ENCODE measurements around the gene SP1. TPM values are rescaled to one million over a fixed set of nuclear protein-coding genes. Genes with fewer than 3 reads are reported as not detected.

The SP1 gene
- total and polyA plus RNA-seq, 2 experiments from 2014 or later: 11.1 to 68.4 TPM

DNA sequence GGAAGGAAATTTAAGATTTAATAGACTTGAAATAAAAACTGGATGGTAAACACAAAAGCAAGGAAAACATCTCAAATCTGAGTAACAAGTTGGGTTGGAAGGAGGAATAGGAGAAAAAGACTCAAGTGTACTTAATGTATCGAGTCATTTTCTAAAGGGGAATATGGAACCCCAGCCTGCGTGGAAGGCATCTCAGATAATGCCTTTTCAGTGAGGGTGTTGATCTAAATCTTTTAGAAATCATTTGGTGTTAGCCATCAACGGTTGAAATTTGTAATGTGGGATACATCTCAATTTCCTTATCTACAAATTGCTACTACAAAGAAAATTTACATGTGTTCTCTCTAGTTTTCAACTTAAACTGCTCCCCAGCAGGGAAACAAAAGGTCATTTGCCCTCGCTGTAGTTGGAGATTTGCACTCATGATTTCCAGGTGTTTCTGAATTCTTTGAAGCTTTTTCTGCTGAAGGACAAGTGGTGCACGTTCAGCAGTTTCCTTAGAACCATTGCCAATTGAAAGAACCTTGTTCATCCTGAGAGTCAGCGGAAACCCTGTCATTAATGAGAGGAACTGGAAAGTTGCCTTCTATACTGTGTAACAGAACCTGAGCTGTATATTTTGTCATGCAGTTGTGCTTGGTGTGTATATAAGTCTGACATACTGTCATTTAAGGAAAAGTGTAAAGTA is 74.1 kb downstream of the SP1 start:
- ATAC-seq (no peak), DNase-seq (ENCODE audit: low spot score) (no peak)
- no peaks in the 10 kb centered on the region for H3K27me3 ChIP-seq (ENCODE audit: insufficient read depth)
- peaks cover 55% of the 10 kb centered on the region for H3K36me3 ChIP-seq (ENCODE audit: insufficient read depth)
- Mint-ChIP-seq H3K27me3 (ENCODE audit: insufficient read depth, low read depth, poor library complexity) (peaks cover 24% of the 10 kb centered on the region), H3K4me1 (peaks cover 31% of the 10 kb centered on the region), H3K27ac (no peak overlapping the region), H3K9me3 (no peaks in the 10 kb centered on the region), H3K36me3 (ENCODE audit: low read depth) (peaks cover 64% of the 10 kb centered on the region), H3K4me3 (peak overlapping the region; percentile 97)
- H3F3A ChIP-seq (replicated peaks; ENCODE audit: low read depth): peaks cover 40% of the 10 kb centered on the region
- no peak overlapping the region for H2AFZ ChIP-seq
- peak overlapping the region; percentile 77 for H3K4me3 ChIP-seq
- TF ChIP-seq ZNF114 (CRISPR knock-in tag; IDR thresholded peaks at IDR 0.05) (no peak), ZNF331 (CRISPR knock-in tag; IDR thresholded peaks at IDR 0.05; ENCODE audit: low read depth) (no peak), EZH2 (IDR thresholded peaks at IDR 0.05; ENCODE audit: low read depth, unreplicated experiment) (no peak), ETS1 (IDR thresholded peaks at IDR 0.05) (no peak), JUNB (IDR thresholded peaks at IDR 0.05; ENCODE audit: unreplicated experiment) (no peak), CTCF (conservative IDR thresholded peaks at IDR 0.05; ENCODE audit: low read depth in 2 of 2) (no peak), EZH2phosphoT487 (IDR thresholded peaks at IDR 0.05; ENCODE audit: unreplicated experiment) (no peak), NANOG (IDR thresholded peaks at IDR 0.05; ENCODE audit: borderline replicate concordance) (no peak), POLR2AphosphoS5 (IDR thresholded peaks at IDR 0.05; ENCODE audit: low read depth) (no peak), STAT1 (IDR thresholded peaks at IDR 0.05; ENCODE audit: unreplicated experiment) (no peak), REST (IDR thresholded peaks at IDR 0.05; ENCODE audit: unreplicated experiment) (no peak), CREB1 (CRISPR knock-in tag; IDR thresholded peaks at IDR 0.05; ENCODE audit: low read depth) (no peak)
- TF ChIP-seq, protein P1, sequence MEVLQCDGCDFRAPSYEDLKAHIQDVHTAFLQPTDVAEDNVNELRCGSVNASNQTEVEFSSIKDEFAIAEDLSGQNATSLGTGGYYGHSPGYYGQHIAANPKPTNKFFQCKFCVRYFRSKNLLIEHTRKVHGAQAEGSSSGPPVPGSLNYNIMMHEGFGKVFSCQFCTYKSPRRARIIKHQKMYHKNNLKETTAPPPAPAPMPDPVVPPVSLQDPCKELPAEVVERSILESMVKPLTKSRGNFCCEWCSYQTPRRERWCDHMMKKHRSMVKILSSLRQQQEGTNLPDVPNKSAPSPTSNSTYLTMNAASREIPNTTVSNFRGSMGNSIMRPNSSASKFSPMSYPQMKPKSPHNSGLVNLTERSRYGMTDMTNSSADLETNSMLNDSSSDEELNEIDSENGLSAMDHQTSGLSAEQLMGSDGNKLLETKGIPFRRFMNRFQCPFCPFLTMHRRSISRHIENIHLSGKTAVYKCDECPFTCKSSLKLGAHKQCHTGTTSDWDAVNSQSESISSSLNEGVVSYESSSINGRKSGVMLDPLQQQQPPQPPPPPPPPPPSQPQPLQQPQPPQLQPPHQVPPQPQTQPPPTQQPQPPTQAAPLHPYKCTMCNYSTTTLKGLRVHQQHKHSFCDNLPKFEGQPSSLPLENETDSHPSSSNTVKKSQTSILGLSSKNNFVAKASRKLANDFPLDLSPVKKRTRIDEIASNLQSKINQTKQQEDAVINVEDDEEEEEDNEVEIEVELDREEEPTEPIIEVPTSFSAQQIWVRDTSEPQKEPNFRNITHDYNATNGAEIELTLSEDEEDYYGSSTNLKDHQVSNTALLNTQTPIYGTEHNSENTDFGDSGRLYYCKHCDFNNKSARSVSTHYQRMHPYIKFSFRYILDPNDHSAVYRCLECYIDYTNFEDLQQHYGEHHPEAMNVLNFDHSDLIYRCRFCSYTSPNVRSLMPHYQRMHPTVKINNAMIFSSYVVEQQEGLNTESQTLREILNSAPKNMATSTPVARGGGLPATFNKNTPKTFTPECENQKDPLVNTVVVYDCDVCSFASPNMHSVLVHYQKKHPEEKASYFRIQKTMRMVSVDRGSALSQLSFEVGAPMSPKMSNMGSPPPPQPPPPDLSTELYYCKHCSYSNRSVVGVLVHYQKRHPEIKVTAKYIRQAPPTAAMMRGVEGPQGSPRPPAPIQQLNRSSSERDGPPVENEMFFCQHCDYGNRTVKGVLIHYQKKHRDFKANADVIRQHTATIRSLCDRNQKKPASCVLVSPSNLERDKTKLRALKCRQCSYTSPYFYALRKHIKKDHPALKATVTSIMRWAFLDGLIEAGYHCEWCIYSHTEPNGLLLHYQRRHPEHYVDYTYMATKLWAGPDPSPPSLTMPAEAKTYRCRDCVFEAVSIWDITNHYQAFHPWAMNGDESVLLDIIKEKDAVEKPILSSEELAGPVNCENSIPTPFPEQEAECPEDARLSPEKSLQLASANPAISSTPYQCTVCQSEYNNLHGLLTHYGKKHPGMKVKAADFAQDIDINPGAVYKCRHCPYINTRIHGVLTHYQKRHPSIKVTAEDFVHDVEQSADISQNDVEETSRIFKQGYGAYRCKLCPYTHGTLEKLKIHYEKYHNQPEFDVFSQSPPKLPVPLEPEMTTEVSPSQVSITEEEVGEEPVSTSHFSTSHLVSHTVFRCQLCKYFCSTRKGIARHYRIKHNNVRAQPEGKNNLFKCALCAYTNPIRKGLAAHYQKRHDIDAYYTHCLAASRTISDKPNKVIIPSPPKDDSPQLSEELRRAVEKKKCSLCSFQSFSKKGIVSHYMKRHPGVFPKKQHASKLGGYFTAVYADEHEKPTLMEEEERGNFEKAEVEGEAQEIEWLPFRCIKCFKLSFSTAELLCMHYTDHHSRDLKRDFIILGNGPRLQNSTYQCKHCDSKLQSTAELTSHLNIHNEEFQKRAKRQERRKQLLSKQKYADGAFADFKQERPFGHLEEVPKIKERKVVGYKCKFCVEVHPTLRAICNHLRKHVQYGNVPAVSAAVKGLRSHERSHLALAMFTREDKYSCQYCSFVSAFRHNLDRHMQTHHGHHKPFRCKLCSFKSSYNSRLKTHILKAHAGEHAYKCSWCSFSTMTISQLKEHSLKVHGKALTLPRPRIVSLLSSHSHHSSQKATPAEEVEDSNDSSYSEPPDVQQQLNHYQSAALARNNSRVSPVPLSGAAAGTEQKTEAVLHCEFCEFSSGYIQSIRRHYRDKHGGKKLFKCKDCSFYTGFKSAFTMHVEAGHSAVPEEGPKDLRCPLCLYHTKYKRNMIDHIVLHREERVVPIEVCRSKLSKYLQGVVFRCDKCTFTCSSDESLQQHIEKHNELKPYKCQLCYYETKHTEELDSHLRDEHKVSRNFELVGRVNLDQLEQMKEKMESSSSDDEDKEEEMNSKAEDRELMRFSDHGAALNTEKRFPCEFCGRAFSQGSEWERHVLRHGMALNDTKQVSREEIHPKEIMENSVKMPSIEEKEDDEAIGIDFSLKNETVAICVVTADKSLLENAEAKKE (CRISPR knock-in tag; IDR thresholded peaks at IDR 0.05): no peak
- H3K4me1 ChIP-seq (ENCODE audit: insufficient read depth): peaks cover 9% of the 10 kb centered on the region; the same call in 1 of the 2 replicates
- H4K20me1 ChIP-seq (replicated peaks; ENCODE audit: insufficient read depth): peaks cover 61% of the 10 kb centered on the region
- no peaks in the 10 kb centered on the region for H3K9me2 ChIP-seq (ENCODE audit: insufficient read depth)
- peak overlapping the region; percentile 27; the same call in 1 of the 2 replicates for H3K27ac ChIP-seq (ENCODE audit: low read depth)
- peak overlapping the region; percentile 77 for H3K4me2 ChIP-seq
- peaks cover 70% of the 10 kb centered on the region for H3K79me2 ChIP-seq (replicated peaks; ENCODE audit: insufficient read depth)

Measured in GM23338 (cell line).